Osteoblast (primary cell): ENCODE results near the gene ANGPTL2. TPM values are rescaled to one million over a fixed set of nuclear protein-coding genes. Genes with fewer than 3 reads are reported as not detected.
A peak's percentile ranks its signal among the peaks of the same experiment; 100 is the strongest.

Experiments used
- DNase-seq: peaks from one replicate; pipeline ENCODE4 v3.0.0; 2011; ENCODE audit warnings: low spot score, mixed read lengths; ENCODE audit not compliant: insufficient read length; ENCODE audit errors: missing footprints
- H2AFZ ChIP-seq: 2 replicates; pipeline ENCODE4 v1.6.0; 2011; ENCODE audit warnings: mild to moderate bottlenecking, low read length
- H3K27ac ChIP-seq: 2 replicates; pipeline ENCODE4 v1.5.1; 2011; ENCODE audit warnings: mild to moderate bottlenecking, low read depth, low read length, moderate library complexity
- H3K27me3 ChIP-seq: 2 replicates; pipeline ENCODE4 v1.6.0; 2012; ENCODE audit warnings: mild to moderate bottlenecking, control low read depth, inconsistent platforms, low read length, moderate library complexity; ENCODE audit not compliant: insufficient read depth
- H3K36me3 ChIP-seq: 2 replicates; pipeline ENCODE4 v1.5.1; 2011; ENCODE audit warnings: mild to moderate bottlenecking, low read length, control low read depth, moderate library complexity; ENCODE audit not compliant: insufficient read depth
- H3K4me1 ChIP-seq: 2 replicates; pipeline ENCODE4 v1.5.1; 2011; ENCODE audit warnings: mild to moderate bottlenecking, low read length, control low read depth, moderate library complexity; ENCODE audit not compliant: insufficient read depth
- H3K4me2 ChIP-seq: 2 replicates; pipeline ENCODE4 v1.6.0; 2011; ENCODE audit warnings: mild to moderate bottlenecking, low read length; ENCODE audit not compliant: insufficient read depth
- H3K4me3 ChIP-seq: fragments of 200-600 bp; sonication (generic); 3 replicates; pipeline ENCODE4 v1.5.1; 2012; ENCODE audit warnings: mild to moderate bottlenecking, low read length, inconsistent platforms; ENCODE audit not compliant: insufficient read depth
- H3K79me2 ChIP-seq: 2 replicates; pipeline ENCODE4 v1.6.0; 2012; ENCODE audit warnings: mild to moderate bottlenecking, low read length, control low read depth, inconsistent platforms; ENCODE audit not compliant: insufficient read depth
- H3K9me3 ChIP-seq: 2 replicates; pipeline ENCODE4 v1.5.1; 2011; ENCODE audit warnings: low read depth, low read length, control low read depth
- H4K20me1 ChIP-seq: 2 replicates; pipeline ENCODE4 v1.6.0; 2012; ENCODE audit warnings: mild to moderate bottlenecking, low read length, control low read depth; ENCODE audit not compliant: insufficient read depth
- total RNA-seq: library from RNA; depleted of rRNA; stranded (reverse); fragments of >200 nt; gene quantifications from 2 replicates; pipeline ENCODE4 v1.2.3, GENCODE V29; 2012
- TF ChIP-seq, protein P1 (sequence below): IDR thresholded peaks from 2 replicates; pipeline ENCODE4 v1.5.1; 2011; ENCODE audit warnings: mild to moderate bottlenecking, low read depth, low read length, moderate library complexity; ENCODE audit errors: extremely low read depth

The ANGPTL2 gene
- total RNA-seq, 1 donor = 39.8 TPM

DNA sequence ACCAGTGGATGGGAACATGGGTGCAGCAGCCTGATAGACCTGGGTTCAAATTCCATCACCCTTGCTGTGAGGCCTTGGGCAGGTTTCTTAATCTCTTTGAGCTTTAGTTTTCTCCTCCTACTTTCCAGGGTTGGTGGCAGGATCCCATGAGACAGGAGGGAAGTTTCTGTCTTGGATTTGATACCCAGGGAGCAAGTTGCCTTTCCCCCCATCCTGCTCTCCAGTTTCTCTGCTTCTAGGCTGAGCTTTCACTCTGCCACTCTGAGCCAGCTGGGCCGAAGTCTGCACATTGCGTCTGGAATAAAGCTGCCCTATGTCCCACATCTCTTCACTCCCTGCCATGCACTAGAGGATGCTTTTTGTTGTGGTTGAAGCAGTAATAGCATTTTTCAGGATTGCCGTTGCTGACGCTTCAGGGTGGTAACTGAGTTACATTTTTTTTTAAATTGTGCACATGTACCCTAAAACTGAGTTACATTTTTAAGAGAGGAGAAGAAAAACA lies 40.5 kb upstream of the ANGPTL2 start:
- no peak overlapping the region for H3K4me3 ChIP-seq
- TF ChIP-seq, protein P1, sequence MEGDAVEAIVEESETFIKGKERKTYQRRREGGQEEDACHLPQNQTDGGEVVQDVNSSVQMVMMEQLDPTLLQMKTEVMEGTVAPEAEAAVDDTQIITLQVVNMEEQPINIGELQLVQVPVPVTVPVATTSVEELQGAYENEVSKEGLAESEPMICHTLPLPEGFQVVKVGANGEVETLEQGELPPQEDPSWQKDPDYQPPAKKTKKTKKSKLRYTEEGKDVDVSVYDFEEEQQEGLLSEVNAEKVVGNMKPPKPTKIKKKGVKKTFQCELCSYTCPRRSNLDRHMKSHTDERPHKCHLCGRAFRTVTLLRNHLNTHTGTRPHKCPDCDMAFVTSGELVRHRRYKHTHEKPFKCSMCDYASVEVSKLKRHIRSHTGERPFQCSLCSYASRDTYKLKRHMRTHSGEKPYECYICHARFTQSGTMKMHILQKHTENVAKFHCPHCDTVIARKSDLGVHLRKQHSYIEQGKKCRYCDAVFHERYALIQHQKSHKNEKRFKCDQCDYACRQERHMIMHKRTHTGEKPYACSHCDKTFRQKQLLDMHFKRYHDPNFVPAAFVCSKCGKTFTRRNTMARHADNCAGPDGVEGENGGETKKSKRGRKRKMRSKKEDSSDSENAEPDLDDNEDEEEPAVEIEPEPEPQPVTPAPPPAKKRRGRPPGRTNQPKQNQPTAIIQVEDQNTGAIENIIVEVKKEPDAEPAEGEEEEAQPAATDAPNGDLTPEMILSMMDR = no peak
- no peak overlapping the region for H3K4me2 ChIP-seq
- no peaks in the 10 kb centered on the region for H3K79me2 ChIP-seq
- H3K4me1 ChIP-seq = peaks cover 29% of the 10 kb centered on the region
- no peak for DNase-seq
- H4K20me1 ChIP-seq = no peaks in the 10 kb centered on the region
- H3K9me3 ChIP-seq = no peaks in the 10 kb centered on the region
- no peaks in the 10 kb centered on the region for H3K36me3 ChIP-seq
- H3K27ac ChIP-seq = peak overlapping the region; percentile 4
- H3K27me3 ChIP-seq = no peaks in the 10 kb centered on the region
- H2AFZ ChIP-seq = no peak overlapping the region

DNA sequence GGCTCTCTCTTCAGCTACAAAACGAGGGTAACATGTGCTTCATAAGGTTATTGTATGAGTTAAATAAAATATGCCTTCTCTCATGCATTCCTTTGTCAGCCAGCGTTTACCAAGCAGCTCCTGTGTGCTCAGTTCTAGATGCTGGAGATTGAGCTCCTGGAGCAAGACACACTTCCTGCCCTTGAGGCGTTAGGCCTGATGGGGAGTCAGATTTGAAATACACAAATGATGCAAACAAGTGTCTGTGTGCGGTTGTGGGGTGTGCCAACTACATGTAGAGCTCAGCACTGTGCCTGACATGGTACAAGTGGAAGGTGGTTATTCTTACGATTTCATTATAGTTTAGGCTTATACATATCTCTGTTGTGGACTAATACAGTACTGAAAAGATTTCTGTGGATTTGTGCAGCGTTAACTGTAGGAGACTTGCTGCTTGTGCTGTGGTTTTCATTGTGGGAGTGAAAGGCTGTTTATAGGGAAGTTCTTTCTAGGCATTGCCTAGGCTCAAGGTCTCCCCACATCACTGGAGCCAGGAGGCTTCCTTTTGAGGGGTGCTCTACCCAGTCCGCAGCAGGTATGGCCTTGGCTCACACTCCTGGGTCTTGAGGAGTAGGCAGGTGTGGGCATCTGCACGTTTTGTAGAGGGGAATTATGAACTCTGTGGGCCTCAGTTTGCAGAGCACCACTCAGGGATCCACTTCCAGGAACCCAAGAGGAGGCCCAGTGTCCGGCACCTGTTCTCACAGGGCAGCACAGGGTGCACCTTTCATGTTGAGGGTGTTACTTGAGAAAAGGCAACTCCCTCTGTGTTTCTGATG lies 39.8 kb upstream of the ANGPTL2 start:
- no peaks in the 10 kb centered on the region for H3K9me3 ChIP-seq
- no peak overlapping the region for H3K4me2 ChIP-seq
- H4K20me1 ChIP-seq = no peaks in the 10 kb centered on the region
- peaks cover 29% of the 10 kb centered on the region for H3K4me1 ChIP-seq
- TF ChIP-seq, protein P1 = no peak
- H2AFZ ChIP-seq = no peak overlapping the region
- H3K36me3 ChIP-seq = no peaks in the 10 kb centered on the region
- DNase-seq = peak; percentile 54
- no peaks in the 10 kb centered on the region for H3K27me3 ChIP-seq
- no peak overlapping the region for H3K4me3 ChIP-seq
- no peak overlapping the region for H3K27ac ChIP-seq
- H3K79me2 ChIP-seq = no peaks in the 10 kb centered on the region

DNA sequence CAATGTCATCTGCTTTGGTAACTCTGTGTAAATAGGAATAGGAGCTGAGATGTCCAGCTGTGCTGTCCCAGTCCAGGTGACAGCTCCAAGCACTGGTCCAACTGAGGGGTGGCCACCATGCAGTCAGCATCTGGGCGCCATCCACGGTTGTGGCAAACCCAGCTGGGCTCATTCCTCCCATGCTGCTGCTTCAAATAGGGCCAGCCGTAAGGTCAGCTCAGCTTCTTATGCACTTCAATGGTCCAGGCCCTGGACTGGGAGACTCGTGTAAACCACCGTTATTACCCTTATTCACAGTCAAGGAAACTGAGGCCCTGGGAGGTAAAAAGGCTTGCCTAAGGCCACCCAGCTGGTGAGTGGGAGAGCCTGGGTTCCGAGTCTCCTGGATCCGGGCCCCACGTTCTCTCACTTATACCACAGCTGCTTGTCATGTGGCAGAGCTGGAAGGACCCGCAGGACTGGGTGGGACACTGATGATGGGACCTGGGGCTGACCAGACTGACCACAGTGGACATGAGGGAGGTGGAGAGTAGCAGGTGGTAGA lies 38.7 kb upstream of the ANGPTL2 start:
- Histone ChIP-seq H3K4me3 (no peak overlapping the region), H2AFZ (no peak overlapping the region), H4K20me1 (no peaks in the 10 kb centered on the region), H3K4me1 (peaks cover 23% of the 10 kb centered on the region), H3K27me3 (no peaks in the 10 kb centered on the region), H3K36me3 (no peaks in the 10 kb centered on the region), H3K4me2 (no peak overlapping the region), H3K27ac (no peak overlapping the region), H3K79me2 (no peaks in the 10 kb centered on the region), H3K9me3 (no peaks in the 10 kb centered on the region)
- TF ChIP-seq, protein P1 = no peak
- no peak for DNase-seq

DNA sequence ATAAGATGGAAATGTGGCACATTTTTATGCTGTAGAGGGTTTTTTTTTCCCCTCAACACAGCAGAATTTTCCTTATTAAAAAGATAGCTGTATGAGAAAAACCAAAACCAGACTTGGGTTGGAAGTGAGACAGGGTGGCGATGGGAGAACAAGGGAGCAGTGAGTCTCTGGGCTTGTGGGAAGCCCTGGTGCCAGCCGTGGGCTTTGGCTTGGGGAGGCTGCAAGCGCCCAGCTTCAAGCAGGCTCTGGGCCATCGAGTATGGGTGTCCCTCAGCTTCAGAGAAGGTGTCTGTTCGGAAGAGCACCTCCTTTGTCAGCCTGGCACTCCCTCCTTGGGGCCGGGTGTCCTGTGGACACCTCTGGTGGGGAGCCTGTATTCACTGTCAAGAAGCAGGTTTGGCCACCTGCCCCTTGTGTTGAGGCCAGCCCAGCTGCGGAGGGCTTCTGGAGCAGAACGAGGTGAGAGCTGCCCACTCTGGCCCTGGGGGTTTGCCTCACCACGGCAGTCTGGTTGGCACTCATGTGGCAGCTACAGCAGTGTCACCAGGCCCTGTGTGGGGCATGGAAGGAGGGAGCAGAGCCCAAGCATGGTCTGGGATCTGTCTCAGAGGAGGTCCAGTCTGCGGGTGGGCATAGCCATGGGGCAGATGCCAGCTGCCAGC lies 37.6 kb upstream of the ANGPTL2 start:
- H3K4me3 ChIP-seq = no peak overlapping the region
- peak overlapping the region; percentile 37 for H2AFZ ChIP-seq
- DNase-seq = no peak
- H3K4me2 ChIP-seq = no peak overlapping the region
- no peaks in the 10 kb centered on the region for H3K36me3 ChIP-seq
- no peaks in the 10 kb centered on the region for H3K27me3 ChIP-seq
- no peaks in the 10 kb centered on the region for H3K79me2 ChIP-seq
- H3K27ac ChIP-seq = peak overlapping the region; percentile 60
- no peaks in the 10 kb centered on the region for H3K9me3 ChIP-seq
- TF ChIP-seq, protein P1 = no peak
- H3K4me1 ChIP-seq = peaks cover 28% of the 10 kb centered on the region
- no peaks in the 10 kb centered on the region for H4K20me1 ChIP-seq
